Left ventricle myocardium inferior (tissue), 1 donor: ENCODE results near the gene CR1L. TPM values are rescaled to one million over a fixed set of nuclear protein-coding genes. Genes with fewer than 3 reads are reported as not detected.
A peak's percentile ranks its signal among the peaks of the same experiment; 100 is the strongest.

Experiments
- DNase-seq: peaks from one replicate; pipeline ENCODE4 v3.0.0-alpha.2; 2020
- H3K27ac ChIP-seq: fragments of 200-600 bp; replicated peaks from 2 replicates; pipeline ENCODE4 v1.8.0; 2021
- H3K27me3 ChIP-seq: fragments of 200-600 bp; 2 replicates; pipeline ENCODE4 v1.8.0; 2021; ENCODE audit warnings: low read depth
- H3K36me3 ChIP-seq: fragments of 200-600 bp; 2 replicates; pipeline ENCODE4 v1.8.0; 2021
- H3K4me1 ChIP-seq: fragments of 200-600 bp; 2 replicates; pipeline ENCODE4 v1.8.0; 2021
- H3K4me3 ChIP-seq: fragments of 200-600 bp; 2 replicates; pipeline ENCODE4 v1.8.0; 2021; ENCODE audit warnings: mild to moderate bottlenecking, moderate library complexity
- H3K9me3 ChIP-seq: fragments of 200-600 bp; replicated peaks from 2 replicates; pipeline ENCODE4 v1.8.0; 2021
- CTCF ChIP-seq: fragments of 200-600 bp; IDR thresholded peaks from 2 replicates; pipeline ENCODE4 v1.8.0; 2021; ENCODE audit warnings: antibody characterized with exemption, mild to moderate bottlenecking, borderline replicate concordance
- intact Hi-C: fragments of 100-400 bp; cut with micrococcal nuclease; formaldehyde crosslinking; loops from one replicate; pipeline ENCODE4 v1.11.0; 2022
- total RNA-seq: library from RNA; stranded (reverse); fragmentation: NEBNext Ultra II Directional; extraction: Animal tissue kit (Norgen Biotek cat#: 25700); gene quantifications from one replicate; pipeline ENCODE4 v1.2.1, GENCODE V29; 2021
- donor health status: DM: no; HTN: yes; CAD: no; lungs with severe emphysema.

The CR1L gene
- total RNA-seq, 1 donor from 2014 or later, result not detected

DNA sequence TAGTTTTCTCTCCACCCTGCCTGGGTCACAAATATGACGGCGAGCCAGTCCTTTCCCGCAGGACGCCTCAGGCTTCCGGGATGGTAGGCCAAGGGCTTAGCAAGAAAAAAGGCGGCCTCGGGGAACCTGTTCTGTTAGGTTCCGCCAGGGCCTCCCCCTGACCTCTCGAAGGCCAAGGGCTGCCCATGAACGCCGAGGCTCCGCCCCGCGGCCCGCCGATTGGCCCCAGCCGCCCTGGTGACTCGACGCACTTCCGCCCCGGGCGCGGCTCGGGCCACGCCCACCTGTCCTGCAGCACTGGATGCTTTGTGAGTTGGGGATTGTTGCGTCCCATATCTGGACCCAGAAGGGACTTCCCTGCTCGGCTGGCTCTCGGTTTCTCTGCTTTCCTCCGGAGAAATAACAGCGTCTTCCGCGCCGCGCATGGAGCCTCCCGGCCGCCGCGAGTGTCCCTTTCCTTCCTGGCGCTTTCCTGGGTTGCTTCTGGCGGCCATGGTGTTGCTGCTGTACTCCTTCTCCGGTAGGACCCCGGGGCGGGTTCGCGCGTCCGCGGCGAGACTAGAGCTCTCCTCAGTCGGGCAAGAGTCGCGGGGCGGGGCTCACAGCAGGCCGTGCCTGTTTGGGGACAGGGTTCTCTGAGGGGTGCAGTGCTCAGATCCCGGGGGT is 107.0 kb downstream of the CR1L start, which contains the start of gene CD46:
Gene CD46 (plus strand): TSS at position 265 of the 666 bp plus-strand sequence. CDS start 159 bp downstream, at position 424.
- peak; percentile 97 for DNase-seq
- Histone ChIP-seq H3K36me3 (peaks cover 2% of the 10 kb centered on the region), H3K4me3 (peak within 1 kb of the TSS; percentile 88), H3K9me3 (no peaks in the 10 kb centered on the region), H3K4me1 (peaks cover 84% of the 10 kb centered on the region), H3K27me3 (no peaks in the 10 kb centered on the region), H3K27ac (peak within 1 kb of the TSS; percentile 96)
- intact Hi-C loops, result no loop called here
- TF ChIP-seq CTCF, result no peak

- DNase-seq, result no peak
- Histone ChIP-seq H3K27me3 (no peaks in the 10 kb centered on the region), H3K4me1 (peaks cover 84% of the 10 kb centered on the region), H3K4me3 (peak overlapping the region; percentile 88), H3K27ac (peak overlapping the region; percentile 96), H3K9me3 (no peaks in the 10 kb centered on the region), H3K36me3 (peaks cover 8% of the 10 kb centered on the region)
- intact Hi-C loops, result no loop called here
- no peak for TF ChIP-seq CTCF
Measured at GRCh38 chr1:207752456-207752998, 107.6 kb downstream of the CR1L start.

DNA sequence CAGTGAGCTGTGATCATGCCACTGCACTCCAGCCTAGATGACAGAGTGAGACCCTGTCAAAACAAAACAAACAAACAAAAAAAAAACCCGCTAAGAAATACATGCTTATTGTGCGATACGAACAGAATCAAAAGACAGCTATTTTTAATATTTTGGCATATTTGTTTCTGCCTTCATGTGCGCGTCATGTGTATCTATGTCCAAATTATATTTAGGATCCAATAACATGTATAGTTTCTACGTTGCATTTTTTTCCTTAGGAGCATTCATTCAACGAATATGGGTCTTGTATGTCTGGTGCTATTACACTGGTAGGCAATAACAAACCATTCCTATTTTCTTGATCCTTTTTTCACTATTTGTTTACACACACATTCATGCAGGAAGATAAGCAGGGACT is 108.7 kb downstream of the CR1L start:
- H3K36me3 ChIP-seq, result peaks cover 19% of the 10 kb centered on the region
- no peak for DNase-seq
- H3K27ac ChIP-seq, result no peak overlapping the region
- no peaks in the 10 kb centered on the region for H3K27me3 ChIP-seq
- intact Hi-C loops, result no loop called here
- no peaks in the 10 kb centered on the region for H3K9me3 ChIP-seq
- H3K4me1 ChIP-seq, result peaks cover 84% of the 10 kb centered on the region
- H3K4me3 ChIP-seq, result peak overlapping the region; percentile 88
- no peak for TF ChIP-seq CTCF

DNA sequence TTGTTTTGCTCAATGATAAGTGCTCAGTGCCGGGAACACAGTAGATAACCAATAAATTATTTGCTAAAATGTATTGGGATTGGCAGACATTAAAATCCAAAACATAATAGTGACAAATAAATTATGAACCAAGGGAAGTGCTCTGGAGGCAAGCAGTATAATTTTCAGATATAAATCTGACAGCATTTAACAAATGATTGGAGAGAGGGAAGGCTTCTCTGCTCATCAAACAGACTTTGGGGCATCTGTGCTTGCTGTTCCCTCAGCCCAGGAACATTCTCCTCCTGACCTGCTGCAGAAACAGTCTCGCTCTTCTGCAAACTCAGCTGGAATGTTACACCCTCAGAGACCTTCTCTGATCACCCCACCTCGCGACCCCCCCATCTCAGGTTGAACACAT is 109.1 kb downstream of the CR1L start:
- intact Hi-C loops, result no loop called here
- Histone ChIP-seq H3K27ac (no peak overlapping the region), H3K9me3 (no peaks in the 10 kb centered on the region), H3K4me1 (peaks cover 84% of the 10 kb centered on the region), H3K36me3 (peaks cover 23% of the 10 kb centered on the region), H3K27me3 (no peaks in the 10 kb centered on the region), H3K4me3 (no peak overlapping the region)
- TF ChIP-seq CTCF, result no peak
- DNase-seq, result no peak

- intact Hi-C loops, result no loop called here
- Histone ChIP-seq H3K4me1 (peaks cover 75% of the 10 kb centered on the region), H3K9me3 (no peaks in the 10 kb centered on the region), H3K27me3 (no peaks in the 10 kb centered on the region), H3K27ac (no peak overlapping the region), H3K36me3 (peaks cover 34% of the 10 kb centered on the region), H3K4me3 (no peak overlapping the region)
- DNase-seq, result no peak
- no peak for TF ChIP-seq CTCF
Measured at GRCh38 chr1:207754974-207755700, 110.2 kb downstream of the CR1L start.
